GM19467 (cell line): ENCODE measurements around the gene FAM24B.

Source experiments
- ATAC-seq: cut with Tn5 transposase; IDR thresholded peaks from one replicate; pipeline ENCODE4 v1.9.1; 2021; ENCODE audit warnings: mild to moderate bottlenecking, moderate library complexity; ENCODE audit not compliant: unreplicated experiment

The FAM24B gene

DNA sequence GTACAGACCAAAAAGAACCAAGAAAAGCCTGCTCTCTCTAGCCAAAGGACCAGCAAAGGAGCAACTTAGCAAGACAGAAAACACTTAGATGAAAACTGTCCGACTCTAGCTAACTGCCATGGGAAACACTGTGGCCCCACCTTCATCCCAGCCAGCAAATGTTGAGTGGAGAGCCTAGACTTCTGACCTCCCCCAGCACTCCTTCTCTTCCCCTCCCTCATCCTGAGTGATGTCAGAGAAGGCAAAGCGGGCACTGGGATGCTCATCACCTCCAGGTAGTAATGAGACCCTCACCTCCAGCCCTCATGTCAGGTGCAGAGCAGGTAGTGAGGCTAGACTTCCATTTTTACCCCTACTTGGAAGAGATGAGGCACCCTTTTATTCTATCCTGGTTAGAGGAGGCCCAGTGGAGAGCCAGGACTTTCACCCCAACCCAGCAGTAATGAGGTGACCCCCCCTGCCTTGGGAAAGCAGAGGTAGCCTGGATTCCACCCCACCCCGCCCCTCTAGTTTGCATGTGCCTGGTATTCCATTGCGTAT is 50.6 kb downstream of the FAM24B start:
- no peak for ATAC-seq

DNA sequence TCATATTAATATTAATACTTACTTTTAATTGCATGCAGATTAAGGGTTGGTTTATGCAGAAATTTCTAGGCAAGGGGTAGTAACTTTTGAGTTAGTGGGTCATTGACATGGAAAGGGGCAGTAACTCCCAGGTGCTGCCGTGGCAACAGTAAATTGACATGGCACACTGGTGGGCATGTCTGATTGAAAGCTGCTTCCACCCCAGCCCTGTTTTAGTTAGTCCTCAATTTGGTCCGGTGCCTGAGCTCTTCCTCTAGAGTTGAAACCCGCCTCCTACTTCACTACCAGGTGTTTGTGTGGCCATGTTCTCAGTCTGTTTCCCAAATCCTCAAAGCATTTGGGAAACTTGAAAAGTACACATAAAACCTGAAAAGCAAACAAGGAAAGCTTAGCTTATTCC is 52.1 kb downstream of the FAM24B start:
- no peak for ATAC-seq

DNA sequence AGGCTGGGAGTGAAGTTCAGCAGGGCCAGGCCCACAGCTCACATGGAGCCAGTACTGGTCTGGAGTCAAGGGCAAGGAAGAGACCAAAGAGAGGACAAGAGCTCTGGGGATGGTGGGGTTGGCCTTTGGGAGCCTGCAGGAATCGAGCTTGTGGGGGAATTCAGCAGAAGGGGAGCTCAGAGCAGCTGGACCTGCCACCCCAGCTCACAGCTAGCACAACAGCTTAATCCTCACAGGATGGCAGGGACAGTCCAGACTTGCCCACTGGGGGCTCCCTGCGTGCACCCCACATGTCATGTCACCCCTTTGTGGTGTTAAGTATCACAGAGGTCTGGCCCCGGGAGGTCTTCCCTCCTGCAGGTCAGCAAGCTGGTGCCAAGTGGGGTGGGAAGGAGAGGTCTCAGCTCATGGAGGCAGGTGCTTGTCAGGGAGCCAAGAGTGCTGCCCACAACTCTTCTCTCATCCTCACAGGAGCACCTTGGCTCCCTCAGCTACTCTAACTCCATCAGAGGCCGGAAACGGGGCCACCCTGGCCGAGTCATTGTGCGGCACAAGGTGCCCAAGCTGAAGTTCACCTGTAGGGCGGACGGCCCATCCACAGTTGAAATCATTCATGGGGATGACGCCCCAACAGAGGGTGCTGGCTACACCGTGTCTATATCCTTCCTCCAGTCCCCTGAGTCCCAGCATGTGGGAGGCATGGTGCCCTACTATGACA is 56.2 kb downstream of the FAM24B start:
- ATAC-seq, result no peak

DNA sequence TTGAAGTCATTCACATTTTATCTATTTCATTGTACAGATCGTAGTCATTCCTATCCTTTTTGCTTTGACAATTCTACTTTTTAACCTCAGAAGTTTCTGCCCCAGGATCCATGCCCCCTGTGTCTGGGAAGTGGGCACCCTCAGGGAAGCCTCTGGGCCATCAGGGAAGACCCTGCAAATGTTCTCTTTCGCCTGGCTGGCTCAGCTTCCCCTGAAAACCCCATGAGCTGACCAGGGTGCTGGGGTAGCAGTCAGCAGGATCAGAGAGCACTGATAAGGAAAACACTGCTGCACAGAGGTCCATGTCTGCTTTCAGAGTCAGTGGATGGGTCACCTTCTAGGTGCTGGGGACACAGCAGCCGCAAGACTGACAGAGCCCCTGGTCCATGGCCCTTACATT is 57.6 kb downstream of the FAM24B start:
- ATAC-seq, result no peak

DNA sequence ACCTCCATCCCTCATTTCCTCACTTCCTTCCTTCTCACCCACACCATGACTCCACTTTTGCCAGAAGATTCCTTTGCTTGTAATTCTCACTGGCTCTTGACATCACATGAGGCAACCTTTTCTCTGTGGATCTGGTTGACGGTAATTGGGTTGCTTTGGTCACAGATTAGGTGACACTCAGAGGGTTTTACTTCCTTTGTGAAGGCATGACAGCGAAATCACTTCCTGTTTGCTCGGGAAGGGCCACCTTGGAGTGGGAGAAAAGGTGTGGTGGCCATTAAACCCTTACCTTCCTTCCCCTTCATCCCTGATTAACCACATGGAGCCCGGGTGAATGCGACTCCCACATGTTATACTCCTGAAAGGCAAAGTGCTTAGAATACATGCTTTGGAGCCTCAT is 63.9 kb downstream of the FAM24B start:
- no peak for ATAC-seq

DNA sequence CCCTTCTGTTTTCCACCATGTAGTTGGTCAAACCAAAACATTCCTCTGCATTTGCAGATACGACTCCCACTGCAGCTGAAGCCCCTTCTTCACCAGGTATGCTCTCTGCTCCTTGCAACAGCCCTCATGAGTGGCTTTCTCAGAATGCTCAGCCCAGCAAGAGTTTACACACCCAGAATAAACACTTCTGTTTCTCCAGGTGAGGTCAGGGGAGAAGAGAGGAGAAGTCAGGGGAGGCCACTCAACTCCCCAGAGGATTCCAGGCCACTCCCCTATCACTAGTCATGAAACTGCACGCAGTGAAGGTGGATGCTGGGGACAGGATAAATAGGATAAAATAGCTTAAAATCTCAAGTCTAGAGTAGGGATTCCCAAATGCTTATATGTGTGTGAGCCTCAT is 64.9 kb downstream of the FAM24B start:
- ATAC-seq, result no peak

DNA sequence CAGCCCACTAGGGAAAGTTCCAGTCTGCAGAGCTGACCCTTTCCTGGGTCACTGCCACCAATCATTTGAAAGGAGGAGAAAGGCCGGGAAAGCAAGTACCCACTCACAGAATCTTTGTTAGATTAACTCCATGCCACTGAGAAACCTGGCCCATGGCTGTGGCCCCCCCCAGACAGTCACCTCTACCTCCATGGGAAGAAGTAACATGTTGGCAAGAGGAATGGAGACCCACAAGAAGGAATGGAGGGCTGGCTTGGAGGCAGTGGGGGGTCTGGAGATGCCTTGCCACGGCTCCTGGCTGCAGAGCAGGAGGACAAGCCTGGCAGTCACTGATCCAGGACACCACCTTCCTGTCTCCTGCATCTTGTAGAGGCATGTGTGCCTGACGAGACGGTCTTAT is 66.6 kb downstream of the FAM24B start:
- ATAC-seq, result no peak

- ATAC-seq, result no peak
These were observed 77.1 kb downstream of the FAM24B start for GRCh38 chr10:122802282-122802681.
